Esophagus mucosa (tissue), 1 donor: ENCODE measurements around the gene VSIR. TPM values are rescaled to one million over a fixed set of nuclear protein-coding genes. Genes with fewer than 3 reads are reported as not detected.

ENCODE experiments used
- ATAC-seq: fragments of 200-7000 bp; cut with Tn5 transposase; one replicate; pipeline ENCODE4 v1.9.1; 2020
- total RNA-seq: library from RNA; stranded (reverse); gene quantifications from one replicate; pipeline ENCODE4 v1.2.4, GENCODE V29; 2023
- donor health status: DM: yes; HTN: yes; CAD: no.

Gene VSIR
- 45.8 TPM for total RNA-seq

- peak; percentile 90 for ATAC-seq
These were observed at the start of gene VSIR for GRCh38 chr10:71773221-71773971. TSS of gene VSIR (minus strand) at chr10:71773520. CDS start at chr10:71773439, 81 bp downstream.

- no peak for ATAC-seq
These were observed 48.8 kb upstream of the VSIR start for GRCh38 chr10:71821909-71822763.

GRCh38 chr10:71820966-71821365, 47.6 kb upstream of the VSIR start:
- no peak for ATAC-seq

- ATAC-seq = no peak
These were observed 46.7 kb upstream of the VSIR start for GRCh38 chr10:71819985-71820384.

- peak; percentile 29 for ATAC-seq
These were observed 46.1 kb upstream of the VSIR start for GRCh38 chr10:71819441-71819861.

GRCh38 chr10:71818674-71819260, 45.4 kb upstream of the VSIR start:
- ATAC-seq = no peak

GRCh38 chr10:71817831-71818655, 44.7 kb upstream of the VSIR start:
- ATAC-seq = no peak

GRCh38 chr10:71816936-71817618, 43.8 kb upstream of the VSIR start:
- no peak for ATAC-seq

GRCh38 chr10:71816421-71816851, 43.1 kb upstream of the VSIR start:
- ATAC-seq = no peak

GRCh38 chr10:71815515-71816130, 42.3 kb upstream of the VSIR start:
- no peak for ATAC-seq

GRCh38 chr10:71814922-71815411, 41.6 kb upstream of the VSIR start:
- no peak for ATAC-seq

- ATAC-seq = no peak
These were observed 39.7 kb upstream of the VSIR start for GRCh38 chr10:71812913-71813590.

GRCh38 chr10:71812016-71812912, 38.9 kb upstream of the VSIR start:
- peak; percentile 79 for ATAC-seq

- no peak for ATAC-seq
These were observed 38.0 kb upstream of the VSIR start for GRCh38 chr10:71811351-71811750.

- ATAC-seq = no peak
These were observed 36.9 kb upstream of the VSIR start for GRCh38 chr10:71810048-71810750.

- ATAC-seq = no peak
These were observed 36.3 kb upstream of the VSIR start for GRCh38 chr10:71809628-71810027.

- ATAC-seq = no peak
These were observed 34.5 kb upstream of the VSIR start for GRCh38 chr10:71807557-71808510.
